SK-N-SH (cell line): ENCODE results near the gene MUSK.

Source experiments
- FOXM1 ChIP-seq: IDR thresholded peaks from 2 replicates; pipeline ENCODE4 v1.4.0; 2012; ENCODE audit warnings: low read depth, mild to moderate bottlenecking
- POLR2AphosphoS5 ChIP-seq: IDR thresholded peaks from 2 replicates; pipeline ENCODE4 v1.6.1; 2012; ENCODE audit warnings: low read depth, low read length
- RAD21 ChIP-seq: IDR thresholded peaks from 2 replicates; pipeline ENCODE4 v1.6.1; 2012; ENCODE audit warnings: mild to moderate bottlenecking, low read length
- RCOR1 ChIP-seq: fragments of 150-350 bp; IDR thresholded peaks from 2 replicates; pipeline ENCODE4 v1.6.1; 2017; ENCODE audit warnings: antibody characterized with exemption, low read length
- TAF1 ChIP-seq: IDR thresholded peaks from 2 replicates; pipeline ENCODE4 v1.6.1; 2012; ENCODE audit warnings: low read depth, mild to moderate bottlenecking, low read length, moderate library complexity, borderline replicate concordance
- TCF12 ChIP-seq: IDR thresholded peaks from 2 replicates; pipeline ENCODE4 v1.4.0; 2012
- TF ChIP-seq, protein P1 (sequence below): fragments of 200-600 bp; sonication (generic); IDR thresholded peaks from 2 replicates; pipeline ENCODE4 v1.6.1; 2017; ENCODE audit warnings: antibody characterized with exemption, mild to moderate bottlenecking, moderate library complexity
- TF ChIP-seq, protein P2 (sequence below): fragments of 150-350 bp; IDR thresholded peaks from 2 replicates; pipeline ENCODE4 v1.6.1; 2017; ENCODE audit warnings: antibody characterized with exemption, low read length, low read depth, borderline replicate concordance

DNA sequence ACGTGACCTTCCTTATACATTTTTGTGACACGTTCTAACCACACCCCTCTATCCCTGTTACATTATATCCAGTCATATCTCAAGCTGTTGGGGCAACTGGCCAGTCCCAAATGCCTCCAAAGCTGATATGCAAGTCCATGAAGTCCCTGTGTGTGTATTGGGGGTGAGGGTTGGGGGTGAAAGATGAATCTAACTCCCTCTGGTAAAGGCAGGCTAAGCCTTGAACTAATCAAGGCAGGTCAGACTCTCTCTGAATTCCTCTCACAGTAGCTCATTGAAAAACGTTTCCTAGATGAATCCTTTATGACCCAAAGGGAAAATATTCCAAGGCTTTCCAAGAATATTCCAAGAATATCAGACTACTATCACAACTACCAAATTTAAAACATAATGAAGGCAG lies 174.4 kb downstream of the MUSK start:
- TF ChIP-seq, protein P1, sequence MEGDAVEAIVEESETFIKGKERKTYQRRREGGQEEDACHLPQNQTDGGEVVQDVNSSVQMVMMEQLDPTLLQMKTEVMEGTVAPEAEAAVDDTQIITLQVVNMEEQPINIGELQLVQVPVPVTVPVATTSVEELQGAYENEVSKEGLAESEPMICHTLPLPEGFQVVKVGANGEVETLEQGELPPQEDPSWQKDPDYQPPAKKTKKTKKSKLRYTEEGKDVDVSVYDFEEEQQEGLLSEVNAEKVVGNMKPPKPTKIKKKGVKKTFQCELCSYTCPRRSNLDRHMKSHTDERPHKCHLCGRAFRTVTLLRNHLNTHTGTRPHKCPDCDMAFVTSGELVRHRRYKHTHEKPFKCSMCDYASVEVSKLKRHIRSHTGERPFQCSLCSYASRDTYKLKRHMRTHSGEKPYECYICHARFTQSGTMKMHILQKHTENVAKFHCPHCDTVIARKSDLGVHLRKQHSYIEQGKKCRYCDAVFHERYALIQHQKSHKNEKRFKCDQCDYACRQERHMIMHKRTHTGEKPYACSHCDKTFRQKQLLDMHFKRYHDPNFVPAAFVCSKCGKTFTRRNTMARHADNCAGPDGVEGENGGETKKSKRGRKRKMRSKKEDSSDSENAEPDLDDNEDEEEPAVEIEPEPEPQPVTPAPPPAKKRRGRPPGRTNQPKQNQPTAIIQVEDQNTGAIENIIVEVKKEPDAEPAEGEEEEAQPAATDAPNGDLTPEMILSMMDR: no peak
- no peak for TF ChIP-seq RCOR1
- no peak for TF ChIP-seq TCF12
- no peak for TF ChIP-seq POLR2AphosphoS5
- TF ChIP-seq FOXM1: no peak
- TF ChIP-seq RAD21: no peak
- TF ChIP-seq, protein P2, sequence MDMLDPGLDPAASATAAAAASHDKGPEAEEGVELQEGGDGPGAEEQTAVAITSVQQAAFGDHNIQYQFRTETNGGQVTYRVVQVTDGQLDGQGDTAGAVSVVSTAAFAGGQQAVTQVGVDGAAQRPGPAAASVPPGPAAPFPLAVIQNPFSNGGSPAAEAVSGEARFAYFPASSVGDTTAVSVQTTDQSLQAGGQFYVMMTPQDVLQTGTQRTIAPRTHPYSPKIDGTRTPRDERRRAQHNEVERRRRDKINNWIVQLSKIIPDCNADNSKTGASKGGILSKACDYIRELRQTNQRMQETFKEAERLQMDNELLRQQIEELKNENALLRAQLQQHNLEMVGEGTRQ: no peak
- TF ChIP-seq TAF1: no peak
